ENCODE measurements around the gene GSDMA. TPM values are rescaled to one million over a fixed set of nuclear protein-coding genes. Genes with fewer than 3 reads are reported as not detected.

GSDMA gene
- total RNA-seq, 1 experiment from 2014 or later = not detected

DNA sequence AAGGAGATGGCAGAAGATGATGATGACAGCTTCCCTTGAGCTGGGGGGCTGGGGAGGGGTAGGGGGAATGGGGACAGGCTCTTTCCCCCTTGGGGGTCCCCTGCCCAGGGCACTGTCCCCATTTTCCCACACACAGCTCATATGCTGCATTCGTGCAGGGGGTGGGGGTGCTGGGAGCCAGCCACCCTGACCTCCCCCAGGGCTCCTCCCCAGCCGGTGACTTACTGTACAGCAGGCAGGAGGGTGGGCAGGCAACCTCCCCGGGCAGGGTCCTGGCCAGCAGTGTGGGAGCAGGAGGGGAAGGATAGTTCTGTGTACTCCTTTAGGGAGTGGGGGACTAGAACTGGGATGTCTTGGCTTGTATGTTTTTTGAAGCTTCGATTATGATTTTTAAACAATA lies 34.7 kb downstream of the GSDMA start:
- H3K23me2 ChIP-seq (ENCODE audit: insufficient read length, low read depth, low read length, poor library complexity, severe bottlenecking) = no peaks in the 10 kb centered on the region
- no peak overlapping the region for H3K4ac ChIP-seq (ENCODE audit: low read depth, low read length)
- no CpG with 5 or more reads among the region's 4 CpGs for WGBS (ENCODE audit: extremely low coverage, insufficient read length, low lambda C conversion rate)
- no peak overlapping the region for H3K9ac ChIP-seq (ENCODE audit: extremely low read depth, insufficient read length, low read length)
- H2BK5ac ChIP-seq (ENCODE audit: insufficient read length, low read length) = no peak overlapping the region
- no peak overlapping the region for H3K18ac ChIP-seq (ENCODE audit: insufficient read length, low read depth, low read length)
- no peak overlapping the region for H2AFZ ChIP-seq (ENCODE audit: low read length)
- no peak for DNase-seq
- no peaks in the 10 kb centered on the region for H3K9me3 Mint-ChIP-seq
- no peak overlapping the region for H2BK12ac ChIP-seq (ENCODE audit: insufficient read length, low read depth, low read length)
- no peak overlapping the region for H4K5ac ChIP-seq (ENCODE audit: insufficient read length, low read depth, low read length)
- H3K4me3 Mint-ChIP-seq = no peak overlapping the region
- no peaks in the 10 kb centered on the region for H3K9me3 ChIP-seq (ENCODE audit: control insufficient read depth, low read depth, low read length)
- no peak overlapping the region for H3K27ac ChIP-seq (ENCODE audit: insufficient read length, low read depth, low read length)
- H3K27me3 ChIP-seq (ENCODE audit: insufficient read depth, low read length) = no peaks in the 10 kb centered on the region
- H3K14ac ChIP-seq (ENCODE audit: insufficient read depth, low read length) = no peak overlapping the region
- no peak overlapping the region for H3K4me2 ChIP-seq (ENCODE audit: insufficient read depth, insufficient read length, low read length)
- no peak overlapping the region for H2AK5ac ChIP-seq (ENCODE audit: insufficient read length, low read length)
- H3K27me3 Mint-ChIP-seq (ENCODE audit: low read depth) = no peaks in the 10 kb centered on the region
- H3K56ac ChIP-seq (ENCODE audit: insufficient read length, low read depth, low read length) = no peak overlapping the region
- H3K23ac ChIP-seq (ENCODE audit: insufficient read length, low read depth, low read length) = no peak overlapping the region
- H2BK20ac ChIP-seq (ENCODE audit: low read depth, low read length, poor library complexity, severe bottlenecking) = no peak overlapping the region
- H3K79me2 ChIP-seq (ENCODE audit: insufficient read depth, low read length) = no peaks in the 10 kb centered on the region
- H3T11ph ChIP-seq (ENCODE audit: low read length) = no peak overlapping the region
- H2BK120ac ChIP-seq (ENCODE audit: low read depth, low read length, poor library complexity, severe bottlenecking) = no peak overlapping the region
- no peak overlapping the region for H4K8ac ChIP-seq (replicated peaks; ENCODE audit: insufficient read length, low read depth, low read length)
- H3K36me3 Mint-ChIP-seq (ENCODE audit: insufficient read depth in 1 of 3, low read depth in 3 of 3) = peaks cover 40 to 54% (median 46%) of the 10 kb centered on the region in 3 experiments; a peak in 6 of 7 replicates
- H3K79me1 ChIP-seq (ENCODE audit: insufficient read depth, low read depth, low read length, poor library complexity, severe bottlenecking) = no peaks in the 10 kb centered on the region
- H4K20me1 ChIP-seq (ENCODE audit: control insufficient read depth, insufficient read depth, insufficient read length) = no peaks in the 10 kb centered on the region
- no peaks in the 10 kb centered on the region for H3K4me1 Mint-ChIP-seq
- H3K4me1 ChIP-seq (ENCODE audit: insufficient read depth, low read length) = no peaks in the 10 kb centered on the region
- no peak overlapping the region for H4K91ac ChIP-seq (ENCODE audit: insufficient read length, low read depth, low read length)
- no peak overlapping the region for H3K27ac Mint-ChIP-seq
- no peak for TF ChIP-seq CTCF (conservative IDR thresholded peaks at IDR 0.05)
- H2BK15ac ChIP-seq (ENCODE audit: low read depth, low read length) = no peak overlapping the region

All from H9 (cell line).